ENCODE data around the gene PIP4K2A.
"Not testable (repeated sequence)": the region's sequence is repeated elsewhere in the genome, so short reads cannot be mapped to it uniquely, and the experiment has no call there.

GRCh38 chr10:22512015-22512414 lies 202.4 kb downstream of the PIP4K2A start:
- TF ChIP-seq POLR2AphosphoS5 (IDR thresholded peaks at IDR 0.05); CTCF (IDR thresholded peaks at IDR 0.05); POLR2A (IDR thresholded peaks at IDR 0.05); EP300 (IDR thresholded peaks at IDR 0.05; ENCODE audit: low read depth): not testable (repeated sequence)
